GM12878 (cell line): Measurements from ENCODE around the gene DMKN.
A peak's percentile ranks its signal among the peaks of the same experiment; 100 is the strongest.

Experiments
- ESRRA ChIP-seq: IDR thresholded peaks from 2 replicates; pipeline ENCODE4 v1.6.1; 2012; ENCODE audit warnings: mild to moderate bottlenecking, low read length, improper control_type of control experiment
- POLR2AphosphoS5 ChIP-seq: IDR thresholded peaks from 2 replicates; pipeline ENCODE4 v1.6.1; 2011; ENCODE audit warnings: mild to moderate bottlenecking, low read length, inconsistent platforms
- RUNX3 ChIP-seq: IDR thresholded peaks from 2 replicates; pipeline ENCODE4 v1.6.1; 2012; ENCODE audit warnings: low read length, inconsistent platforms
- TF ChIP-seq, protein P1 (sequence below), 3 experiments: IDR thresholded peaks in 2 of 3; conservative IDR thresholded peaks in 1 of 3; 2 replicates each; pipeline ENCODE4 v1.5.1; 2011; ENCODE audit warnings: low read depth in 3 of 3, low read length in 3 of 3, mild to moderate bottlenecking in 3 of 3, control low read depth in 2 of 3, moderate library complexity in 2 of 3, inconsistent platforms in 1 of 3, mixed read lengths in 1 of 3; ENCODE audit not compliant: control insufficient read depth in 2 of 3, insufficient read depth in 1 of 3; ENCODE audit errors: extremely low read depth in 1 of 3
- TF ChIP-seq, protein P2 (sequence below): IDR thresholded peaks from 2 replicates; pipeline ENCODE4 v1.6.1; 2012; ENCODE audit warnings: low read depth, low read length, improper control_type of control experiment
- TF ChIP-seq, protein P3 (sequence below): IDR thresholded peaks from 2 replicates; pipeline ENCODE4 v1.6.1; 2011; ENCODE audit warnings: borderline replicate concordance, low read depth, mild to moderate bottlenecking, moderate library complexity, low read length; ENCODE audit not compliant: insufficient read depth, poor library complexity, severe bottlenecking
- TF ChIP-seq, protein P4 (sequence below): fragments of 450-650 bp; conservative IDR thresholded peaks from 2 replicates; pipeline ENCODE4 v1.6.1; 2017; ENCODE audit warnings: mild to moderate bottlenecking, moderate library complexity

DNA sequence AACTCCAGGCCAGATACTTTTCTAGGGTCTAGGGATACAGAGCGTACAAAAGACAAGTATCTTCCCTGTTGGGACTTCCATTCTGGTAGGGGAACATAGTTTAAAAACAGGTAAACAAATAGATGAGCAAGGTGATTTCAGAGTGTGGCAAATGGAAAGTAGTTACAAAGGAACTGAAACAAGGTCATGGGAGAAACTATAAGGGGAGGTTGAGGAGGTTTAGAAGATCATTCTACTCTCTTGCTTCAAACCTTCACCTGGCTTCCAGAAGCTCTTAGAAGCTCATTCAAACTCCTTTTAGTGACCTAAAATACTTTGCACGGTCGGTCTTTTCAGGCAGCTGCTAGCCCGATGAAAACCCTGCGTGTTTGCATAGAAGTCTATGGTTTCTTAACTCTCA, 56.3 kb downstream of the DMKN start:
- TF ChIP-seq RUNX3 (peak; percentile 60; the same call in 1 of the 2 replicates), POLR2AphosphoS5 (peak; percentile 55; the same call in 1 of the 2 replicates), ESRRA (no peak)
- TF ChIP-seq, protein P1, sequence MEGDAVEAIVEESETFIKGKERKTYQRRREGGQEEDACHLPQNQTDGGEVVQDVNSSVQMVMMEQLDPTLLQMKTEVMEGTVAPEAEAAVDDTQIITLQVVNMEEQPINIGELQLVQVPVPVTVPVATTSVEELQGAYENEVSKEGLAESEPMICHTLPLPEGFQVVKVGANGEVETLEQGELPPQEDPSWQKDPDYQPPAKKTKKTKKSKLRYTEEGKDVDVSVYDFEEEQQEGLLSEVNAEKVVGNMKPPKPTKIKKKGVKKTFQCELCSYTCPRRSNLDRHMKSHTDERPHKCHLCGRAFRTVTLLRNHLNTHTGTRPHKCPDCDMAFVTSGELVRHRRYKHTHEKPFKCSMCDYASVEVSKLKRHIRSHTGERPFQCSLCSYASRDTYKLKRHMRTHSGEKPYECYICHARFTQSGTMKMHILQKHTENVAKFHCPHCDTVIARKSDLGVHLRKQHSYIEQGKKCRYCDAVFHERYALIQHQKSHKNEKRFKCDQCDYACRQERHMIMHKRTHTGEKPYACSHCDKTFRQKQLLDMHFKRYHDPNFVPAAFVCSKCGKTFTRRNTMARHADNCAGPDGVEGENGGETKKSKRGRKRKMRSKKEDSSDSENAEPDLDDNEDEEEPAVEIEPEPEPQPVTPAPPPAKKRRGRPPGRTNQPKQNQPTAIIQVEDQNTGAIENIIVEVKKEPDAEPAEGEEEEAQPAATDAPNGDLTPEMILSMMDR (IDR thresholded peaks at IDR 0.05 in 2 of 3, conservative IDR thresholded peaks at IDR 0.05 in 1 of 3; ENCODE audit: control insufficient read depth in 2 of 3, extremely low read depth in 1 of 3, insufficient read depth in 1 of 3, low read depth in 3 of 3, low read length in 3 of 3): no peak
- TF ChIP-seq, protein P2, sequence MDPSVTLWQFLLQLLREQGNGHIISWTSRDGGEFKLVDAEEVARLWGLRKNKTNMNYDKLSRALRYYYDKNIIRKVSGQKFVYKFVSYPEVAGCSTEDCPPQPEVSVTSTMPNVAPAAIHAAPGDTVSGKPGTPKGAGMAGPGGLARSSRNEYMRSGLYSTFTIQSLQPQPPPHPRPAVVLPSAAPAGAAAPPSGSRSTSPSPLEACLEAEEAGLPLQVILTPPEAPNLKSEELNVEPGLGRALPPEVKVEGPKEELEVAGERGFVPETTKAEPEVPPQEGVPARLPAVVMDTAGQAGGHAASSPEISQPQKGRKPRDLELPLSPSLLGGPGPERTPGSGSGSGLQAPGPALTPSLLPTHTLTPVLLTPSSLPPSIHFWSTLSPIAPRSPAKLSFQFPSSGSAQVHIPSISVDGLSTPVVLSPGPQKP: no peak
- TF ChIP-seq, protein P3, sequence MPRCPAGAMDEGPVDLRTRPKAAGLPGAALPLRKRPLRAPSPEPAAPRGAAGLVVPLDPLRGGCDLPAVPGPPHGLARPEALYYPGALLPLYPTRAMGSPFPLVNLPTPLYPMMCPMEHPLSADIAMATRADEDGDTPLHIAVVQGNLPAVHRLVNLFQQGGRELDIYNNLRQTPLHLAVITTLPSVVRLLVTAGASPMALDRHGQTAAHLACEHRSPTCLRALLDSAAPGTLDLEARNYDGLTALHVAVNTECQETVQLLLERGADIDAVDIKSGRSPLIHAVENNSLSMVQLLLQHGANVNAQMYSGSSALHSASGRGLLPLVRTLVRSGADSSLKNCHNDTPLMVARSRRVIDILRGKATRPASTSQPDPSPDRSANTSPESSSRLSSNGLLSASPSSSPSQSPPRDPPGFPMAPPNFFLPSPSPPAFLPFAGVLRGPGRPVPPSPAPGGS: peak; percentile 68
- TF ChIP-seq, protein P4, sequence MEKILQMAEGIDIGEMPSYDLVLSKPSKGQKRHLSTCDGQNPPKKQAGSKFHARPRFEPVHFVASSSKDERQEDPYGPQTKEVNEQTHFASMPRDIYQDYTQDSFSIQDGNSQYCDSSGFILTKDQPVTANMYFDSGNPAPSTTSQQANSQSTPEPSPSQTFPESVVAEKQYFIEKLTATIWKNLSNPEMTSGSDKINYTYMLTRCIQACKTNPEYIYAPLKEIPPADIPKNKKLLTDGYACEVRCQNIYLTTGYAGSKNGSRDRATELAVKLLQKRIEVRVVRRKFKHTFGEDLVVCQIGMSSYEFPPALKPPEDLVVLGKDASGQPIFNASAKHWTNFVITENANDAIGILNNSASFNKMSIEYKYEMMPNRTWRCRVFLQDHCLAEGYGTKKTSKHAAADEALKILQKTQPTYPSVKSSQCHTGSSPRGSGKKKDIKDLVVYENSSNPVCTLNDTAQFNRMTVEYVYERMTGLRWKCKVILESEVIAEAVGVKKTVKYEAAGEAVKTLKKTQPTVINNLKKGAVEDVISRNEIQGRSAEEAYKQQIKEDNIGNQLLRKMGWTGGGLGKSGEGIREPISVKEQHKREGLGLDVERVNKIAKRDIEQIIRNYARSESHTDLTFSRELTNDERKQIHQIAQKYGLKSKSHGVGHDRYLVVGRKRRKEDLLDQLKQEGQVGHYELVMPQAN: no peak
